ENCODE measurements around the gene CTSH. TPM values are rescaled to one million over a fixed set of nuclear protein-coding genes. Genes with fewer than 3 reads are reported as not detected.

Gene CTSH
- total RNA-seq, 1 donor from 2014 or later: 38.5 TPM

GRCh38 chr15:78978601-78979179 is 33.8 kb upstream of the CTSH start:
- DNase-seq (ENCODE audit: low spot score) (no peak), ATAC-seq (no peak)

- DNase-seq (ENCODE audit: low spot score) (no peak), ATAC-seq (no peak)
These were observed 32.9 kb upstream of the CTSH start for GRCh38 chr15:78977591-78978347.

- no peak for DNase-seq (ENCODE audit: low spot score)
- peak; percentile 22 for ATAC-seq
These were observed 32.3 kb upstream of the CTSH start for GRCh38 chr15:78977091-78977571.

- ATAC-seq: no peak
- DNase-seq (ENCODE audit: low spot score): no peak
These were observed 31.8 kb upstream of the CTSH start for GRCh38 chr15:78976691-78977090.

- no peak for ATAC-seq
- DNase-seq (ENCODE audit: low spot score): no peak
These were observed 29.5 kb upstream of the CTSH start for GRCh38 chr15:78974272-78974918.

GRCh38 chr15:78969687-78970349 is 25.0 kb upstream of the CTSH start:
- ATAC-seq: peak; percentile 67
- DNase-seq (ENCODE audit: low spot score): no peak

- DNase-seq (ENCODE audit: low spot score): no peak
- no peak for ATAC-seq
These were observed 23.9 kb upstream of the CTSH start for GRCh38 chr15:78968539-78969271.

GRCh38 chr15:78968114-78968513 is 23.3 kb upstream of the CTSH start:
- no peak for DNase-seq (ENCODE audit: low spot score)
- ATAC-seq: no peak

GRCh38 chr15:78960308-78960707 is 15.5 kb upstream of the CTSH start:
- ATAC-seq: no peak
- DNase-seq (ENCODE audit: low spot score): no peak

GRCh38 chr15:78959360-78959759 is 14.5 kb upstream of the CTSH start:
- ATAC-seq: no peak
- no peak for DNase-seq (ENCODE audit: low spot score)

- no peak for DNase-seq (ENCODE audit: low spot score)
- no peak for ATAC-seq
These were observed 12.7 kb upstream of the CTSH start for GRCh38 chr15:78957416-78958093.

GRCh38 chr15:78956937-78957336 is 12.1 kb upstream of the CTSH start:
- no peak for DNase-seq (ENCODE audit: low spot score)
- ATAC-seq: no peak

GRCh38 chr15:78955355-78955754 is 10.5 kb upstream of the CTSH start:
- no peak for ATAC-seq
- DNase-seq (ENCODE audit: low spot score): no peak

GRCh38 chr15:78951841-78952238 is 7.0 kb upstream of the CTSH start:
- DNase-seq (ENCODE audit: low spot score) (no peak), ATAC-seq (peak; percentile 68)

GRCh38 chr15:78950902-78951840 is 6.3 kb upstream of the CTSH start:
- ATAC-seq (peak; percentile 73), DNase-seq (ENCODE audit: low spot score) (no peak)

GRCh38 chr15:78950343-78950742 is 5.5 kb upstream of the CTSH start:
- DNase-seq (ENCODE audit: low spot score) (peak; percentile 83), ATAC-seq (peak; percentile 69)

GRCh38 chr15:78949461-78949860 is 4.6 kb upstream of the CTSH start:
- no peak for DNase-seq (ENCODE audit: low spot score)
- ATAC-seq: no peak

- no peak for ATAC-seq
- no peak for DNase-seq (ENCODE audit: low spot score)
These were observed 2.7 kb upstream of the CTSH start for GRCh38 chr15:78947506-78947905.

GRCh38 chr15:78946493-78946892 is 1.6 kb upstream of the CTSH start:
- DNase-seq (ENCODE audit: low spot score) (no peak), ATAC-seq (no peak)
